HEK293 (cell line): ENCODE measurements around the gene FAM118B.

ENCODE experiments used
- RBAK ChIP-seq: fragments of 450-650 bp; formaldehyde crosslinking; IDR thresholded peaks from 2 replicates; pipeline ENCODE4 v1.5.1; 2016; ENCODE audit warnings: missing biosample characterization, missing genetic modification characterization
- YY1 ChIP-seq: fragments of 450-650 bp; formaldehyde crosslinking; IDR thresholded peaks from 2 replicates; pipeline ENCODE4 v1.5.1; 2018; ENCODE audit warnings: missing biosample characterization, missing genetic modification characterization
- ZBTB17 ChIP-seq: fragments of 450-650 bp; formaldehyde crosslinking; IDR thresholded peaks from 2 replicates; pipeline ENCODE4 v1.5.1; 2016; ENCODE audit warnings: missing biosample characterization, missing genetic modification characterization
- ZBTB8A ChIP-seq: fragments of 450-650 bp; formaldehyde crosslinking; IDR thresholded peaks from 2 replicates; pipeline ENCODE4 v1.5.1; 2016; ENCODE audit warnings: missing biosample characterization, missing genetic modification characterization
- ZNF121 ChIP-seq: fragments of 450-650 bp; formaldehyde crosslinking; IDR thresholded peaks from 2 replicates; pipeline ENCODE4 v1.5.1; 2016; ENCODE audit warnings: missing biosample characterization, missing genetic modification characterization
- ZNF133 ChIP-seq: fragments of 450-650 bp; formaldehyde crosslinking; IDR thresholded peaks from 2 replicates; pipeline ENCODE4 v1.5.1; 2016; ENCODE audit warnings: missing biosample characterization, missing genetic modification characterization
- ZNF335 ChIP-seq: fragments of 450-650 bp; formaldehyde crosslinking; conservative IDR thresholded peaks from 2 replicates; pipeline ENCODE4 v1.5.1; 2016; ENCODE audit warnings: missing biosample characterization, missing genetic modification characterization
- ZNF350 ChIP-seq: fragments of 450-650 bp; formaldehyde crosslinking; IDR thresholded peaks from 2 replicates; pipeline ENCODE4 v1.5.0; 2017; ENCODE audit warnings: missing biosample characterization, mild to moderate bottlenecking, missing genetic modification characterization
- ZNF626 ChIP-seq: fragments of 450-650 bp; sonication (Bioruptor Pico); formaldehyde crosslinking; IDR thresholded peaks from 2 replicates; pipeline ENCODE4 v1.5.1; 2018; ENCODE audit warnings: missing biosample characterization, missing genetic modification characterization, inconsistent platforms
- ZNF677 ChIP-seq: fragments of 450-650 bp; IDR thresholded peaks from 2 replicates; pipeline ENCODE4 v1.5.0; 2018; ENCODE audit warnings: missing biosample characterization, mild to moderate bottlenecking, missing genetic modification characterization, moderate library complexity
- ZXDB ChIP-seq: fragments of 450-650 bp; formaldehyde crosslinking; IDR thresholded peaks from 2 replicates; pipeline ENCODE4 v1.5.1; 2016; ENCODE audit warnings: missing biosample characterization, missing genetic modification characterization
- TF ChIP-seq, protein P1 (sequence below): fragments of 450-650 bp; formaldehyde crosslinking; IDR thresholded peaks from 2 replicates; pipeline ENCODE4 v1.5.1; 2016; ENCODE audit warnings: missing biosample characterization, missing genetic modification characterization
- TF ChIP-seq, protein P2 (sequence below): fragments of 450-650 bp; formaldehyde crosslinking; IDR thresholded peaks from 2 replicates; pipeline ENCODE4 v1.5.1; 2017; ENCODE audit warnings: missing biosample characterization, mild to moderate bottlenecking, missing genetic modification characterization, moderate library complexity

DNA sequence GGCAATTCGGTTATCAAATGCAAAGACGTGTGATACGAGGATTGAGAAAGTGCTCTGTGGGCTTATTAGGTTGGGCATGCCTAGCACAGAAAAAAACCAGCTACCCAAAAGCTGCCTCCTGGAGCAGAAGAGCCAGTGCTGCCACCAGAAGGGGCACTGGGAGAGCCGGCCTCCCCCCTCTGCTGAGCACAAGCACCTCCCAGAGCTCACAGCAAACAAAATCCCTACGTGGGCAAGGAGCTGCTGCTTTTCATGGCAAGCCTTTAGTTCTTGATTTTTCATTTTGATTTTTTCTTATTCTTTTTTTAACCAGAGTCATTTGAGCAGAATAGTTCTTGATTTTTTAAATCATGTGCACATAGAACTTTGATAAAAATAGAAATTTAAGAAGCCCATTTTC lies 12.9 kb upstream of the FAM118B start:
- TF ChIP-seq, protein P1, sequence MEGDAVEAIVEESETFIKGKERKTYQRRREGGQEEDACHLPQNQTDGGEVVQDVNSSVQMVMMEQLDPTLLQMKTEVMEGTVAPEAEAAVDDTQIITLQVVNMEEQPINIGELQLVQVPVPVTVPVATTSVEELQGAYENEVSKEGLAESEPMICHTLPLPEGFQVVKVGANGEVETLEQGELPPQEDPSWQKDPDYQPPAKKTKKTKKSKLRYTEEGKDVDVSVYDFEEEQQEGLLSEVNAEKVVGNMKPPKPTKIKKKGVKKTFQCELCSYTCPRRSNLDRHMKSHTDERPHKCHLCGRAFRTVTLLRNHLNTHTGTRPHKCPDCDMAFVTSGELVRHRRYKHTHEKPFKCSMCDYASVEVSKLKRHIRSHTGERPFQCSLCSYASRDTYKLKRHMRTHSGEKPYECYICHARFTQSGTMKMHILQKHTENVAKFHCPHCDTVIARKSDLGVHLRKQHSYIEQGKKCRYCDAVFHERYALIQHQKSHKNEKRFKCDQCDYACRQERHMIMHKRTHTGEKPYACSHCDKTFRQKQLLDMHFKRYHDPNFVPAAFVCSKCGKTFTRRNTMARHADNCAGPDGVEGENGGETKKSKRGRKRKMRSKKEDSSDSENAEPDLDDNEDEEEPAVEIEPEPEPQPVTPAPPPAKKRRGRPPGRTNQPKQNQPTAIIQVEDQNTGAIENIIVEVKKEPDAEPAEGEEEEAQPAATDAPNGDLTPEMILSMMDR (tag by site-specific recombination) = no peak
- TF ChIP-seq YY1 = no peak
- TF ChIP-seq ZNF133 (tag by site-specific recombination) = no peak
- TF ChIP-seq ZNF677 (tag by site-specific recombination) = no peak
- TF ChIP-seq ZXDB (tag by site-specific recombination) = no peak
- TF ChIP-seq ZNF121 (tag by site-specific recombination) = no peak
- TF ChIP-seq, protein P2, sequence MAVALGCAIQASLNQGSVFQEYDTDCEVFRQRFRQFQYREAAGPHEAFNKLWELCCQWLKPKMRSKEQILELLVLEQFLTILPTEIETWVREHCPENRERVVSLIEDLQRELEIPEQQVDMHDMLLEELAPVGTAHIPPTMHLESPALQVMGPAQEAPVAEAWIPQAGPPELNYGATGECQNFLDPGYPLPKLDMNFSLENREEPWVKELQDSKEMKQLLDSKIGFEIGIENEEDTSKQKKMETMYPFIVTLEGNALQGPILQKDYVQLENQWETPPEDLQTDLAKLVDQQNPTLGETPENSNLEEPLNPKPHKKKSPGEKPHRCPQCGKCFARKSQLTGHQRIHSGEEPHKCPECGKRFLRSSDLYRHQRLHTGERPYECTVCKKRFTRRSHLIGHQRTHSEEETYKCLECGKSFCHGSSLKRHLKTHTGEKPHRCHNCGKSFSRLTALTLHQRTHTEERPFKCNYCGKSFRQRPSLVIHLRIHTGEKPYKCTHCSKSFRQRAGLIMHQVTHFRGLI = no peak
- TF ChIP-seq ZBTB17 (tag by site-specific recombination) = no peak
- no peak for TF ChIP-seq ZNF335
- TF ChIP-seq ZNF626 (tag by site-specific recombination) = no peak
- no peak for TF ChIP-seq RBAK (tag by site-specific recombination)
- no peak for TF ChIP-seq ZNF350 (tag by site-specific recombination)
- TF ChIP-seq ZBTB8A (tag by site-specific recombination) = no peak
